CD4-positive, alpha-beta T cell treated with Interleukin-6 at 100 ng/mL for 8 hours (primary cell): ENCODE data around the gene STRIP2.
"Not testable (repeated sequence)": the region's sequence is repeated elsewhere in the genome, so short reads cannot be mapped to it uniquely, and the experiment has no call there.

Experiments used
- DNase-seq: peaks from one replicate; pipeline ENCODE4 v3.0.0-alpha.2; 2020; ENCODE audit warnings: mixed read lengths, low spot score

STRIP2 gene

GRCh38 chr7:129433847-129434674 lies at the start of gene STRIP2:
Gene STRIP2, plus strand, starts transcription at chr7:129434432. Its CDS starts 41 bp downstream, at chr7:129434473.
- peak; percentile 83 for DNase-seq

GRCh38 chr7:129385116-129385515 lies 49.1 kb upstream of the STRIP2 start:
- DNase-seq = no peak

- no peak for DNase-seq
Measured at GRCh38 chr7:129385598-129385997, 48.6 kb upstream of the STRIP2 start.

GRCh38 chr7:129386506-129386905 lies 47.7 kb upstream of the STRIP2 start:
- DNase-seq = no peak

- DNase-seq = no peak
Measured at GRCh38 chr7:129387537-129387936, 46.7 kb upstream of the STRIP2 start.

GRCh38 chr7:129388333-129389098 lies 45.7 kb upstream of the STRIP2 start:
- DNase-seq = no peak

- DNase-seq = no peak
Measured at GRCh38 chr7:129389829-129390228, 44.4 kb upstream of the STRIP2 start.

- no peak for DNase-seq
Measured at GRCh38 chr7:129390314-129390713, 43.9 kb upstream of the STRIP2 start.

GRCh38 chr7:129391546-129392171 lies 42.6 kb upstream of the STRIP2 start:
- DNase-seq = no peak

GRCh38 chr7:129393255-129393654 lies 41.0 kb upstream of the STRIP2 start:
- no peak for DNase-seq

- no peak for DNase-seq
Measured at GRCh38 chr7:129394101-129394500, 40.1 kb upstream of the STRIP2 start.

GRCh38 chr7:129394982-129395914 lies 39.0 kb upstream of the STRIP2 start:
- DNase-seq = no peak

- no peak for DNase-seq
Measured at GRCh38 chr7:129401228-129401966, 32.8 kb upstream of the STRIP2 start.

GRCh38 chr7:129401967-129402860 lies 32.0 kb upstream of the STRIP2 start:
- no peak for DNase-seq

- DNase-seq = no peak
Measured at GRCh38 chr7:129405527-129405926, 28.7 kb upstream of the STRIP2 start.

- DNase-seq = not testable (repeated sequence)
Measured at GRCh38 chr7:129410238-129410637, 24.0 kb upstream of the STRIP2 start.

- no peak for DNase-seq
Measured at GRCh38 chr7:129412501-129412900, 21.7 kb upstream of the STRIP2 start.

- no peak for DNase-seq
Measured at GRCh38 chr7:129417073-129417472, 17.2 kb upstream of the STRIP2 start.

GRCh38 chr7:129421717-129422250 lies 12.4 kb upstream of the STRIP2 start:
- no peak for DNase-seq

- no peak for DNase-seq
Measured at GRCh38 chr7:129422727-129423126, 11.5 kb upstream of the STRIP2 start.
